KMS-11 (cell line): ENCODE results near the gene SAMM50.

Experiments
- H2AFZ ChIP-seq: fragments of 200-600 bp; sonication (generic); 2 replicates; pipeline ENCODE4 v1.6.1; 2016; ENCODE audit warnings: antibody characterized with exemption, mixed run types, low read depth
- H3K27ac ChIP-seq: fragments of 200-600 bp; sonication (generic); 2 replicates; pipeline ENCODE4 v1.6.1; 2016; ENCODE audit warnings: mild to moderate bottlenecking, mixed run types
- H3K27me3 ChIP-seq: fragments of 200-600 bp; sonication (generic); 2 replicates; pipeline ENCODE4 v1.6.1; 2017; ENCODE audit warnings: mild to moderate bottlenecking, low read depth, mixed run types, moderate library complexity; ENCODE audit not compliant: insufficient read depth
- H3K36me3 ChIP-seq: fragments of 200-600 bp; sonication (generic); 2 replicates; pipeline ENCODE4 v1.6.1; 2017; ENCODE audit warnings: mild to moderate bottlenecking, mixed run types; ENCODE audit not compliant: insufficient read depth
- H3K4me1 ChIP-seq: fragments of 200-600 bp; sonication (generic); 2 replicates; pipeline ENCODE4 v1.6.1; 2016; ENCODE audit warnings: mild to moderate bottlenecking, low read depth, mixed run types; ENCODE audit not compliant: poor library complexity, severe bottlenecking
- H3K4me2 ChIP-seq: fragments of 200-600 bp; sonication (generic); 2 replicates; pipeline ENCODE4 v1.7.0; 2016; ENCODE audit warnings: mild to moderate bottlenecking, mixed run types
- H3K4me3 ChIP-seq: fragments of 200-600 bp; sonication (generic); IDR thresholded peaks from 2 replicates; pipeline ENCODE4 v1.6.1; 2017; ENCODE audit warnings: low read depth, low read length, mixed read lengths; ENCODE audit not compliant: insufficient read depth
- H3K79me2 ChIP-seq: fragments of 200-600 bp; sonication (generic); 2 replicates; pipeline ENCODE4 v1.6.1; 2016; ENCODE audit warnings: low read depth, mixed run types; ENCODE audit not compliant: insufficient read depth
- H3K9ac ChIP-seq: fragments of 200-600 bp; sonication (generic); 2 replicates; pipeline ENCODE4 v1.6.1; 2016; ENCODE audit warnings: mild to moderate bottlenecking, mixed run types
- H4K20me1 ChIP-seq: fragments of 200-600 bp; sonication (generic); 2 replicates; pipeline ENCODE4 v1.6.1; 2016; ENCODE audit warnings: mild to moderate bottlenecking, mixed run types; ENCODE audit not compliant: insufficient read depth
- TF ChIP-seq, protein P1 (sequence below): fragments of 200-600 bp; sonication (generic); conservative IDR thresholded peaks from 2 replicates; pipeline ENCODE4 v1.6.1; 2017; ENCODE audit warnings: low read depth, mild to moderate bottlenecking, antibody characterized with exemption, low read length, moderate library complexity, mixed read lengths

SAMM50 gene

DNA sequence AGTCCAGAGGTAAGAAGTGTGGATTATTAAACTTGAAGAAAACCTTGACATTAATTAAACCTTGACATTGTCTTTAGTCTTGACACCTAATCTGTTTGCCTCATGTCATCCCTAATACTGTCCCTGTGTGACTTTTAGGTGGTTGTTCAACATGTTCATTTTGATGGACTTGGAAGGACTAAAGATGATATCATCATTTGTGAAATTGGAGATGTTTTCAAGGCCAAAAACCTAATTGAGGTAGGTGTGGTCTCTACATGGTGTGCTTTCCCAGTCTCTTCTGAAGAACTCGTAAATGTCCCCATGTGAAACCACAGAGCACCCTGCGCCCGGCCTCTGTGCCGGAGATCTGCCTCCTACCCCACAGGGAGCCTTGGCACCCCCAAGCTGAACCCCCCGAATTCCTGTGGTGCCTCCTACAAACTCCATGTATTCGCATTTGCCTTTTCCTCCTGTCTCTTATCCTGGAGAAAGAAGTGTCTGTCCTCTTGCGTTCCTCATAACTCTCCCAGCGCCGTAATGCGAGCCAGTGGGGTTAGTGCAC, 9.1 kb downstream of the SAMM50 start:
- Histone ChIP-seq H3K4me1 (no peaks in the 10 kb centered on the region), H3K27me3 (no peaks in the 10 kb centered on the region), H3K36me3 (no peaks in the 10 kb centered on the region), H3K79me2 (peaks cover 6% of the 10 kb centered on the region; the same call in 1 of the 2 replicates), H2AFZ (no peak overlapping the region), H3K4me2 (no peak overlapping the region), H4K20me1 (no peaks in the 10 kb centered on the region), H3K4me3 (no peak overlapping the region), H3K9ac (no peak overlapping the region), H3K27ac (no peak overlapping the region)
- TF ChIP-seq, protein P1, sequence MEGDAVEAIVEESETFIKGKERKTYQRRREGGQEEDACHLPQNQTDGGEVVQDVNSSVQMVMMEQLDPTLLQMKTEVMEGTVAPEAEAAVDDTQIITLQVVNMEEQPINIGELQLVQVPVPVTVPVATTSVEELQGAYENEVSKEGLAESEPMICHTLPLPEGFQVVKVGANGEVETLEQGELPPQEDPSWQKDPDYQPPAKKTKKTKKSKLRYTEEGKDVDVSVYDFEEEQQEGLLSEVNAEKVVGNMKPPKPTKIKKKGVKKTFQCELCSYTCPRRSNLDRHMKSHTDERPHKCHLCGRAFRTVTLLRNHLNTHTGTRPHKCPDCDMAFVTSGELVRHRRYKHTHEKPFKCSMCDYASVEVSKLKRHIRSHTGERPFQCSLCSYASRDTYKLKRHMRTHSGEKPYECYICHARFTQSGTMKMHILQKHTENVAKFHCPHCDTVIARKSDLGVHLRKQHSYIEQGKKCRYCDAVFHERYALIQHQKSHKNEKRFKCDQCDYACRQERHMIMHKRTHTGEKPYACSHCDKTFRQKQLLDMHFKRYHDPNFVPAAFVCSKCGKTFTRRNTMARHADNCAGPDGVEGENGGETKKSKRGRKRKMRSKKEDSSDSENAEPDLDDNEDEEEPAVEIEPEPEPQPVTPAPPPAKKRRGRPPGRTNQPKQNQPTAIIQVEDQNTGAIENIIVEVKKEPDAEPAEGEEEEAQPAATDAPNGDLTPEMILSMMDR = no peak

DNA sequence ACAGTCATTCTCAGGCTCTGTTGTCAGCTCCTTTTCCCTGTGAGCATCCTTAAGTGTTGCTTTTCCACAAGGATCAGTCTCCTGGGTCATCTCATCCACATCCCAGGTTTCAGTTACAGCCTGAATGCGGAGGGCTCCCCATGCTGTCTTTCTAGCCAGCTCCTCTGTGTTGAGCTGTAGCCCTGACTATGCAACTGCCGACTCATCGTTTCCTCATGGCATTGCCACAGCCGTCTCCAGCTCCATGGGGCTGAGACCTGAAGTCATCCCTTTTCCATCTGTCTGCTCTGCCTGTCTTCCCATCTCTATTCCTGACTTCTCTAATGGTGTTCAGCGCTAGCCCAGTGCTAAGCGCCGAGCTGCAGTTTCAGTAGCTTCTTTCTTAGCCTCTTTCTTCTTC, 11.8 kb downstream of the SAMM50 start:
- TF ChIP-seq, protein P1 = no peak
- H3K4me1 ChIP-seq = no peaks in the 10 kb centered on the region
- no peaks in the 10 kb centered on the region for H3K79me2 ChIP-seq
- no peaks in the 10 kb centered on the region for H4K20me1 ChIP-seq
- no peak overlapping the region for H2AFZ ChIP-seq
- H3K27ac ChIP-seq = no peak overlapping the region
- no peak overlapping the region for H3K9ac ChIP-seq
- H3K36me3 ChIP-seq = no peaks in the 10 kb centered on the region
- no peak overlapping the region for H3K4me2 ChIP-seq
- H3K27me3 ChIP-seq = no peaks in the 10 kb centered on the region
- no peak overlapping the region for H3K4me3 ChIP-seq

DNA sequence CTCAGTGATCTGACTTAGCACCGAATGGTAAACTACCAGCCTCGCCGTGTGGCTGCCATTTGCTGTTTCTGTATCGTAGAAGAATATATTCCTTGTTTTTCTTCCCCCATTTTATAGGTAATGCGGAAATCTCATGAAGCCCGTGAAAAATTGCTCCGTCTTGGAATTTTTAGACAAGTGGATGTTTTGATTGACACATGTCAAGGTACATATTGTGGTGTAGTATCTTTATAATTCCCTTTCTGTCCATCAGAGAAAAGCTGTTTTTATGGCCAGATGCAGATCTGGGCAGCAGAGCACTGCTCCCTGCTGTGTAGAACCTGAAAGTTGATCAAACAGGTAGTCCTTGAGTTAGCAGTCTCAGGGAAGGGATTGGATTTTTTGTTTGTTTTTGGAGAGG, 13.4 kb downstream of the SAMM50 start:
- Histone ChIP-seq H4K20me1 (no peaks in the 10 kb centered on the region), H2AFZ (no peak overlapping the region), H3K4me1 (no peaks in the 10 kb centered on the region), H3K4me3 (no peak overlapping the region), H3K9ac (no peak overlapping the region), H3K27ac (no peak overlapping the region), H3K27me3 (no peaks in the 10 kb centered on the region), H3K4me2 (no peak overlapping the region), H3K79me2 (no peaks in the 10 kb centered on the region), H3K36me3 (no peaks in the 10 kb centered on the region)
- TF ChIP-seq, protein P1 = no peak

DNA sequence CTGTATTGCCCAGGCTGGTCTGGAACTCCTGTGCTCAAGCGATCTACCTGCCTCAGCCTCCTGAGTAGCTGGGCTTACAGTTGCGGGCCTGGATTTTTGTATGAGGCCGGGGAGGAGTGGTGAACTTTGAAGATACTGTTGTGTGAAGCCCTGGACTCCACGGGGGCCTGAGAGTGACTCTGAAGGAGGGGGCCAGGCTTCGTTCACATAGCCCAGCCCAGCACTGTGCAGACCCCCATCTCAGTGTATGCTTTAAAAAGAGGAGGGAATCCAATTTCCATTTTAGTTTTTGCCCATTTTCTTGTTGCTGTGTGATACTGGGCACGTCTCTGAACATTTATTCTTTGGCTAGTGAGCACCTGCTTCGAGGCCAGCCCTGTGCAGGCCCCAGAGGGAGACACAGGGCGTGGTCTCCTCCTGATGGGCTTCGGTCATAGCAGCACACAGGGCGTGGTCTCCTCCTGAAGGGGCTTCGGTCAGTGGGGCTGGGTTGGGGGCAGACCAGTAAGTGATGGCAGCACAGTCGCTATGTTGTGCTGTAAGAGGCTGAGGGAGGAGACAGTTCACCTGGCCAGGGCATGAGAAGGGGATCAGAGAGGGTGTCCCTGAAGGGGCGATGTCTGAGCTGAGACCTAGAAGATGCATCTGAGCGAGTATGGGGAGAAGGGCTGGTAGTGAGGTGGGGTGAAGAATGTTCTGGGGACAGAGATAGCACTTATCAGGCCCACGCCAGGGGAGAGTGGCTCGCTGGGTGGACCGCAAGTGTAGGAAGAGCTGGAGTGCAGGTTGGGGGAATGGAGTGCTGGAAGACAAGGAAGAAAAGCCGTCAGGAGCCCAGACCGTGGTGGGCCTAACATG, 14.0 kb downstream of the SAMM50 start:
- H3K4me1 ChIP-seq = no peaks in the 10 kb centered on the region
- no peaks in the 10 kb centered on the region for H3K36me3 ChIP-seq
- no peak overlapping the region for H3K27ac ChIP-seq
- no peak overlapping the region for H3K9ac ChIP-seq
- H3K27me3 ChIP-seq = no peaks in the 10 kb centered on the region
- no peak overlapping the region for H3K4me3 ChIP-seq
- H3K4me2 ChIP-seq = no peak overlapping the region
- no peaks in the 10 kb centered on the region for H3K79me2 ChIP-seq
- TF ChIP-seq, protein P1 = no peak
- no peaks in the 10 kb centered on the region for H4K20me1 ChIP-seq
- H2AFZ ChIP-seq = no peak overlapping the region
